KMS-11 (cell line): ENCODE results near the gene EPHA6.

Experiments
- H2AFZ ChIP-seq: fragments of 200-600 bp; sonication (generic); 2 replicates; pipeline ENCODE4 v1.6.1; 2016; ENCODE audit warnings: antibody characterized with exemption, mixed run types, low read depth
- H3K27ac ChIP-seq: fragments of 200-600 bp; sonication (generic); 2 replicates; pipeline ENCODE4 v1.6.1; 2016; ENCODE audit warnings: mild to moderate bottlenecking, mixed run types
- H3K27me3 ChIP-seq: fragments of 200-600 bp; sonication (generic); 2 replicates; pipeline ENCODE4 v1.6.1; 2017; ENCODE audit warnings: mild to moderate bottlenecking, low read depth, mixed run types, moderate library complexity; ENCODE audit not compliant: insufficient read depth
- H3K36me3 ChIP-seq: fragments of 200-600 bp; sonication (generic); 2 replicates; pipeline ENCODE4 v1.6.1; 2017; ENCODE audit warnings: mild to moderate bottlenecking, mixed run types; ENCODE audit not compliant: insufficient read depth
- H3K4me1 ChIP-seq: fragments of 200-600 bp; sonication (generic); 2 replicates; pipeline ENCODE4 v1.6.1; 2016; ENCODE audit warnings: mild to moderate bottlenecking, low read depth, mixed run types; ENCODE audit not compliant: poor library complexity, severe bottlenecking
- H3K4me2 ChIP-seq: fragments of 200-600 bp; sonication (generic); 2 replicates; pipeline ENCODE4 v1.7.0; 2016; ENCODE audit warnings: mild to moderate bottlenecking, mixed run types
- H3K4me3 ChIP-seq: fragments of 200-600 bp; sonication (generic); IDR thresholded peaks from 2 replicates; pipeline ENCODE4 v1.6.1; 2017; ENCODE audit warnings: low read depth, low read length, mixed read lengths; ENCODE audit not compliant: insufficient read depth
- H3K79me2 ChIP-seq: fragments of 200-600 bp; sonication (generic); 2 replicates; pipeline ENCODE4 v1.6.1; 2016; ENCODE audit warnings: low read depth, mixed run types; ENCODE audit not compliant: insufficient read depth
- H3K9ac ChIP-seq: fragments of 200-600 bp; sonication (generic); 2 replicates; pipeline ENCODE4 v1.6.1; 2016; ENCODE audit warnings: mild to moderate bottlenecking, mixed run types
- H4K20me1 ChIP-seq: fragments of 200-600 bp; sonication (generic); 2 replicates; pipeline ENCODE4 v1.6.1; 2016; ENCODE audit warnings: mild to moderate bottlenecking, mixed run types; ENCODE audit not compliant: insufficient read depth
- CTCF ChIP-seq: fragments of 200-600 bp; sonication (generic); conservative IDR thresholded peaks from 2 replicates; pipeline ENCODE4 v1.6.1; 2017; ENCODE audit warnings: low read depth, mild to moderate bottlenecking, antibody characterized with exemption, low read length, moderate library complexity, mixed read lengths

EPHA6 gene

GRCh38 chr3:97421565-97421964 is 607.2 kb downstream of the EPHA6 start:
- H3K4me2 ChIP-seq: no peak overlapping the region
- no peak for TF ChIP-seq CTCF
- H3K27ac ChIP-seq: no peak overlapping the region

GRCh38 chr3:97425002-97425401 is 610.6 kb downstream of the EPHA6 start:
- Histone ChIP-seq H3K4me2 (no peak overlapping the region), H4K20me1 (no peaks in the 10 kb centered on the region), H3K9ac (no peak overlapping the region), H3K27me3 (no peaks in the 10 kb centered on the region), H3K4me1 (no peaks in the 10 kb centered on the region), H3K27ac (no peak overlapping the region), H2AFZ (no peak overlapping the region), H3K4me3 (no peak overlapping the region), H3K79me2 (no peaks in the 10 kb centered on the region), H3K36me3 (no peaks in the 10 kb centered on the region)
- TF ChIP-seq CTCF: no peak

More at GRCh38 chr3:97421565-97421964, 607.2 kb downstream of the EPHA6 start:
- H3K4me1 ChIP-seq: no peaks in the 10 kb centered on the region
- no peaks in the 10 kb centered on the region for H3K27me3 ChIP-seq
- H3K4me3 ChIP-seq: no peak overlapping the region
- no peak overlapping the region for H3K9ac ChIP-seq
- H2AFZ ChIP-seq: no peak overlapping the region
- H4K20me1 ChIP-seq: no peaks in the 10 kb centered on the region
- H3K79me2 ChIP-seq: no peaks in the 10 kb centered on the region
- no peaks in the 10 kb centered on the region for H3K36me3 ChIP-seq

DNA sequence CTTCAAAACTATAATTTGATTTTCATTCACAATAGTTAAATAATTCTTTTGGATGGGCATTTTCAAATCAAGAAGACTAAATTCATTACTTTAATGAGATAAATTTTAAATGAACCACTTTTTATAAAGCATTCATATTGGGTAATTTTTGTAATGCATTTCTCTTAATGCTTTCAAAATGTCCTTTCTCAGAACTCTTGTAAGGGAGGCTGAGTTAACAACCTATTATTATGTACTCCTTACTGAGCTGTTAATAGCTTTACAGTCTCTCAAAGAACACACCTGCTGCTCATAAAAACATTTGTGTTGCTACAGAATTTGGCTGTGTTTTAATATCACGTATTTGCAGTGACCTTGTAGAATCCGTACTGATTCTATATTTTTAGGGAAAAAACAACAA is 616.2 kb downstream of the EPHA6 start:
- Histone ChIP-seq H3K4me1 (no peaks in the 10 kb centered on the region), H3K4me2 (no peak overlapping the region), H3K79me2 (no peaks in the 10 kb centered on the region), H3K9ac (no peak overlapping the region), H2AFZ (no peak overlapping the region), H3K4me3 (no peak overlapping the region), H3K27ac (no peak overlapping the region), H4K20me1 (no peaks in the 10 kb centered on the region), H3K27me3 (no peaks in the 10 kb centered on the region), H3K36me3 (no peaks in the 10 kb centered on the region)
- TF ChIP-seq CTCF: no peak

DNA sequence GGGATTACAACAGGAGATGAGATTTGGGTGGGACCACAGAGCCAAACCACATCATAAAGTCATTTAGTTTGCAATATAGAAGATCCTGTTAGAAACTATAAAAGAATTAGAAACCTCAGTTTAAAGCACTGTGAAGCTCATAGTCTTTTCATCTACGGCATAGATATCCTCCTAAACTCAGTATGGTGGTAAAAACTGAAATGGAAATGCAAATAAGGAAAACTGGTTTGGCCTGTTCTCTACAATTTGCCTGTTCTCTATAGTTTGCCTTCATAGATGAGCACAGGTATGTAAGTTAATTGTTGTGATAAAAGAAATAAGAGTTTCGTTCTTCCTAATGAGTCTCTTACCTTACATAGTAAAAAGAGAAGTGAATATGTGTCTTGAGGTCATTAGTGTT is 618.5 kb downstream of the EPHA6 start:
- H3K4me1 ChIP-seq: no peaks in the 10 kb centered on the region
- no peak overlapping the region for H3K27ac ChIP-seq
- H2AFZ ChIP-seq: no peak overlapping the region
- H3K36me3 ChIP-seq: no peaks in the 10 kb centered on the region
- H3K9ac ChIP-seq: no peak overlapping the region
- TF ChIP-seq CTCF: no peak
- no peak overlapping the region for H3K4me3 ChIP-seq
- H4K20me1 ChIP-seq: no peaks in the 10 kb centered on the region
- H3K27me3 ChIP-seq: no peaks in the 10 kb centered on the region
- no peak overlapping the region for H3K4me2 ChIP-seq
- no peaks in the 10 kb centered on the region for H3K79me2 ChIP-seq

- no peaks in the 10 kb centered on the region for H3K27me3 ChIP-seq
- H3K36me3 ChIP-seq: no peaks in the 10 kb centered on the region
- TF ChIP-seq CTCF: no peak
- H3K4me3 ChIP-seq: no peak overlapping the region
- H3K27ac ChIP-seq: no peak overlapping the region
- no peak overlapping the region for H3K4me2 ChIP-seq
- no peaks in the 10 kb centered on the region for H3K4me1 ChIP-seq
- H2AFZ ChIP-seq: no peak overlapping the region
- no peaks in the 10 kb centered on the region for H4K20me1 ChIP-seq
- H3K79me2 ChIP-seq: no peaks in the 10 kb centered on the region
- H3K9ac ChIP-seq: no peak overlapping the region
These were observed 623.7 kb downstream of the EPHA6 start for GRCh38 chr3:97438131-97438530.
